Sigmoid colon (tissue), 3 donors: Measurements from ENCODE around the gene PPP1R26.

Experiments
- POLR2A ChIP-seq, 2 donors: fragments of 450-650 bp; IDR thresholded peaks; one replicate each; pipeline ENCODE4 v1.6.1; 2016; ENCODE audit warnings: antibody characterized with exemption in 2 of 2, mild to moderate bottlenecking in 2 of 2, moderate library complexity in 2 of 2
- TF ChIP-seq, protein P1 (sequence below), 4 experiments: fragments of 450-650 bp in 3 of 4; fragments of 200-600 bp in 1 of 4; IDR thresholded peaks; one replicate each; pipeline ENCODE4 v1.5.1; 2016 to 2019; ENCODE audit warnings: antibody characterized with exemption in 4 of 4, mild to moderate bottlenecking in 3 of 4, moderate library complexity in 2 of 4

DNA sequence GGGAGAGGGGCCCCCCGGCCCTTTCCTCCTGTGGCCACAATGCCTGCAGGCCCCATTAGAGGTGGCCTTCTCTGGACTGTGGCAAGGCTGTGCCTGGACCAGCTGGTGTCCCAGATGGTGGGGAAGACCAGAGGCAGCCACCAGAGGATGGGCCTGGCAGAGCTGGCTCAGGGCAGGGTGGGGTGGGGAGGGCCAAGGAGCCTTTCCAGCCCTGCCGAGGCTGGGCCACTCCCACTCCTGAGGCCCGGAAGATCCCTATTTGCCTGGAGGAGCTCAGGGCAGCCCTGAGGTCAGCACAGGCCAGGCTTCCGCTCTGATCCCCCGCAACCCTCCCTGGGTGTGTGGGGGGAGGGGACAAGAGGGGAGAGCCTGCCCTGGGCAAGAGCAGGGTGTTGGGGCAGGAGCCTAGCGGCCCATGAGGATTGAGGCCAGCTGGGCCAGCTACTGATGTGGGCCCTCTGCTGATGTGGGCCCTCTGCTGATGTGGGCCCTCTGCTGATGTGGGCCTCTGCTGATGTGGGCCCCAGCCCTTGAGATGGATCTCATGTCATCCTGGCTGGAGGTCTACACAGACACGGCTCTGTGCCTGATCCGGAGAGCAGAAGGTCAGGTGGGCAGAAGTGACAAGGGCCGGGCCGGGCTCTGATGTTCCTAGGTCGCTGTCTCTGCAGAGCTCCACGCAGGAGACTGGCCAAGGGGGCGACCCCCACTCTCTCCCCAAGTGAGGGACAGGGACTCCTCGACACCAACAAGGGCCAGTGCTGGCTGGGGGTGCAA lies 26.9 kb downstream of the PPP1R26 start:
- no peak for TF ChIP-seq POLR2A (IDR thresholded peaks at IDR 0.05)
- TF ChIP-seq, protein P1, sequence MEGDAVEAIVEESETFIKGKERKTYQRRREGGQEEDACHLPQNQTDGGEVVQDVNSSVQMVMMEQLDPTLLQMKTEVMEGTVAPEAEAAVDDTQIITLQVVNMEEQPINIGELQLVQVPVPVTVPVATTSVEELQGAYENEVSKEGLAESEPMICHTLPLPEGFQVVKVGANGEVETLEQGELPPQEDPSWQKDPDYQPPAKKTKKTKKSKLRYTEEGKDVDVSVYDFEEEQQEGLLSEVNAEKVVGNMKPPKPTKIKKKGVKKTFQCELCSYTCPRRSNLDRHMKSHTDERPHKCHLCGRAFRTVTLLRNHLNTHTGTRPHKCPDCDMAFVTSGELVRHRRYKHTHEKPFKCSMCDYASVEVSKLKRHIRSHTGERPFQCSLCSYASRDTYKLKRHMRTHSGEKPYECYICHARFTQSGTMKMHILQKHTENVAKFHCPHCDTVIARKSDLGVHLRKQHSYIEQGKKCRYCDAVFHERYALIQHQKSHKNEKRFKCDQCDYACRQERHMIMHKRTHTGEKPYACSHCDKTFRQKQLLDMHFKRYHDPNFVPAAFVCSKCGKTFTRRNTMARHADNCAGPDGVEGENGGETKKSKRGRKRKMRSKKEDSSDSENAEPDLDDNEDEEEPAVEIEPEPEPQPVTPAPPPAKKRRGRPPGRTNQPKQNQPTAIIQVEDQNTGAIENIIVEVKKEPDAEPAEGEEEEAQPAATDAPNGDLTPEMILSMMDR (IDR thresholded peaks at IDR 0.05), result no peak
